Glomerular visceral epithelial cell (primary cell): Measurements from ENCODE around the gene ZNF284.
"Not testable (repeated sequence)": the region's sequence is repeated elsewhere in the genome, so short reads cannot be mapped to it uniquely, and the experiment has no call there.

ENCODE experiments used
- DNase-seq: peaks from one replicate; pipeline ENCODE4 v3.0.0-alpha.2; 2016; ENCODE audit errors: extremely low spot score

The ZNF284 gene

DNA sequence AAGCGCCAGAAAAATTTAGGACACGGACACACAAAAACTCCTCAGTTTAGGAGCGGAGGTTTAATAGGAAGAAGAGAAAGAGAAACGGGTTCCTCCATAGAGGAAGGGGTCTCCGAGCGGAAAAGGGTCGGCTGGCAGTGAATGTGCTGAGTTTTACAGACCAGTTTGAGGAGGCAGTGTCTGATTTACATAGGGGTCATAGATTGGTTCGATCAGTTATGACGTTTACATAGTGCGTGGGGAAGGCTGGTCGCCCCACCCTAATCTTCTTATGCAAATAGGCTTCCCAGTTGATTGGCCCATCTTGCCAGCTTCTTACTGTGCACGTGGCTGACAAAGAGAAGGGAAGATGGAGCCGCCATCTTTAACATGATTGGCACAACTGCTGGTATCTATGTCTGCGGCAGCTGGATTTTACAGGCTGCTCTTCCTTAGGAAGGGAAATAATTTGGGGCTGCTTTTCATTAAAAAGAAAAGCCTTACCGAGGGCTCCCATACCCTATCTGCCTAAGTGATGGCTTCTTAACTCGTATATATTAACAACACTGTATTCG, 40.0 kb downstream of the ZNF284 start:
- DNase-seq = peak; percentile 50

- DNase-seq = no peak
These were observed 40.8 kb downstream of the ZNF284 start for GRCh38 chr19:44112802-44113137.

DNA sequence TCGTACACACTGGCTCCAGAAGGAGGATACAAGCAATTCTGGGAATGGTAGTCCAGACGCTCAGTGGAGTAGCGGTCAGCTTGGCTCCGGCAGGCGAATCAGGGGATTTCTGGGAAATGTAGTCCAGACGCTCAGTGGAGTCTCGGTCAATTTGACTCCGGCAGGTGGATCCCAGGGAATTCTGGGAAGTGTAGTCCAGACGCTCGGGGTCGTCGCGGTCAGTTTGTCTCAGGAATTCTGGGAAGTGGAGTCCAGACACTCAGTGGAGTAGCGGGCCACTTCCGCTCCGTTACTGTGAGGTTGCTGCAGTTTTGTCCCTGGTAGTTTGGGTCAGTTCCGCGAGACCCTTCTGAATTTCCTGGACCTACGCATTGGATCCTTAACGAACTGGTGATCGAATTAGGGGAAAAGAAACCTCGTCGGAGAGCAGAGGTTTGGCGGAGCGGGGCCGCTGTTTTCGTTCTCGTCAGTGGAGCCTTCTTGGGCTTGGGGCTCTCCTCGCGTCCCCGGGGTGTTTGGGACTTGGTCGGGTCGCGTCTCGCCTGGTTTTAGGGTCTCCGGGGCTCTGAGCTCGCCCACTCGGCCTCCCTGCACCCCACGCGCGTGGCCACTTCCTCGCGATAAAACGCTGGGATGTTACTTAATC, 41.3 kb downstream of the ZNF284 start, which contains the start of gene ZNF225:
ZNF225 (plus strand) TSS at position 262 of the 646 bp plus-strand sequence. CDS start 2,429 bp downstream, outside the sequence.
- DNase-seq = peak; percentile 97

DNA sequence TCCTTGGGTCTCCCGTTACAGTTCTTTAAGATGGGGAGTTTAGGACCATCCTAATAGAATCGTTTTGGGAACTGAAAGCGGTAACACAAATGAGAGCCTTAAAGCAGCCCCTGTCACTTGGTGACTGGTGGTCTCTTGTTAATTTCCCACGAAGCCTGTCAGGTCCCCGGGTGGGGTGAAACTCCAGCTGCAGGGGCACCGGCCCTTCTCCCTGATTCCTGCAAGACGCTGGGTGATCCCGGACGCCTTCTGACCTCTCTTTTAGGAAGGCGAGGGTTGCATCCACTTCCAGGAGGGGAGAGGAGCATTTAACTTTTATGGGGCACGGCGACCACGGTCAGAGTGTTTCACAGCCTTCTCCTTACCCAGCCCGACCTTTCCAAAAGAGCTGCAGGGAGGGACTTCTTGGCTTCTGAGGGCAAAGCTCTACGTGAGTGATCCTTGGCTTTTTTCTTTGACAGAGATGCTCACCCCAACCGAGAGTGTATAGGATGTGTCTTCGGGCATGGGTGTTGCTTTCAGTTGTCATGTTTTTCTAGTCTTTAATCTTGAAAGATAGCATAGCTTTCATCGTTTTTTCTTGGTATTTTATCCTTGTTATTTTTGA, 41.9 kb downstream of the ZNF284 start:
- DNase-seq = no peak

DNA sequence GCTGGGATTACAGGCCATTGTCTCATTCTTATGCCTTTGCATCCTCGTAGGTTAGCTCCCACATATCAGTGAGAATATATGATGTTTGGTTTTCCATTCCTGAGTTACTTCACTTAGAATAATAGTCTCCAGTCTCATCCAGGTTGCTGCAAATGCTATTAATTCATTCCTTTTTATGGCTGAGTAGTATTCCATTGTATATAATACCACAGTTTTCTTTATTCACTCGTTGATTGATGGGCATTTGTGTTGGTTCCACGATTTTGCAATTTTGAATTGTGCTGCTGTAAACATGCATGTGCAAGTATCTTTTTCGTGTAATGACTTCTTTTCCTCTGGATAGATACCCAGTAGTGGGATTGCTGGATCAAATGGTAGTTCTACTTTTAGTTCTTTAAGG, 49.2 kb downstream of the ZNF284 start:
- not testable (repeated sequence) for DNase-seq

GRCh38 chr19:44131955-44132354, 60.0 kb downstream of the ZNF284 start:
- no peak for DNase-seq
